PC-9 (cell line): ENCODE measurements around the gene C5. TPM values are rescaled to one million over a fixed set of nuclear protein-coding genes. Genes with fewer than 3 reads are reported as not detected.
"Not testable (repeated sequence)": the region's sequence is repeated elsewhere in the genome, so short reads cannot be mapped to it uniquely, and the experiment has no call there.

Experiments
- Bru-seq: library from RNA; stranded (reverse); fragments of 400-500 nt; gene quantifications from one replicate; lab custom pipeline; 2021; lab: Mats Ljungman, UMichigan
- BruChase-seq, 2 experiments: library from RNA; stranded (reverse); fragments of 400-500 nt; gene quantifications; one replicate each; lab custom pipeline; 2021; lab: Mats Ljungman, UMichigan
- BruUV-seq: library from RNA; stranded (reverse); fragments of 400-500 nt; replicated peaks from 2 replicates; lab custom pipeline; 2021; lab: Mats Ljungman, UMichigan
- CTCF ChIA-PET: fragments of 300-600 bp; sonication (Branson Sonifier 250); formaldehyde crosslinking; loops from one replicate; lab custom pipeline; 2022; ENCODE audit warnings: antibody characterized with exemption; lab: Charles Lee
- POLR2A ChIA-PET: fragments of 300-600 bp; sonication (Branson Sonifier 250); formaldehyde crosslinking; loops from one replicate; lab custom pipeline; 2022; ENCODE audit warnings: antibody characterized with exemption; ENCODE audit not compliant: unreplicated experiment; lab: Charles Lee
- DNase-seq, 2 experiments: peaks; one replicate each; pipeline versions ENCODE4 v3.0.0 to v3.0.0-alpha.2; 2015 to 2022; ENCODE audit warnings: mixed read lengths in 1 of 2
- H2AFZ ChIP-seq: fragments of 200-600 bp; sonication (generic); 2 replicates; pipeline ENCODE4 v1.8.1; 2017; ENCODE audit warnings: antibody characterized with exemption
- H3F3A ChIP-seq: fragments of 200-600 bp; sonication (generic); 2 replicates; pipeline ENCODE4 v1.8.1; 2017; ENCODE audit warnings: antibody characterized with exemption, mild to moderate bottlenecking, low read depth; ENCODE audit not compliant: insufficient read depth
- H3K27ac ChIP-seq: fragments of 200-600 bp; sonication (generic); 2 replicates; pipeline ENCODE4 v1.6.1; 2016; ENCODE audit warnings: mixed run types
- H3K27me3 ChIP-seq: fragments of 200-600 bp; sonication (generic); 2 replicates; pipeline ENCODE4 v1.6.1; 2016; ENCODE audit warnings: low read depth, mixed run types; ENCODE audit not compliant: insufficient read depth
- H3K36me3 ChIP-seq: fragments of 200-600 bp; sonication (generic); 2 replicates; pipeline ENCODE4 v1.6.1; 2016; ENCODE audit warnings: low read depth, mixed run types
- H3K4me1 ChIP-seq: fragments of 200-600 bp; sonication (generic); replicated peaks from 2 replicates; pipeline ENCODE4 v1.6.1; 2016; ENCODE audit warnings: mixed run types; ENCODE audit not compliant: insufficient read depth
- H3K4me2 ChIP-seq: fragments of 200-600 bp; sonication (generic); 2 replicates; pipeline ENCODE4 v1.6.1; 2017; ENCODE audit warnings: mixed run types
- H3K4me3 ChIP-seq: fragments of 200-600 bp; sonication (generic); 2 replicates; pipeline ENCODE4 v1.6.1; 2016; ENCODE audit warnings: mixed run types
- H3K79me2 ChIP-seq: fragments of 200-600 bp; sonication (generic); 2 replicates; pipeline ENCODE4 v1.6.1; 2017; ENCODE audit warnings: low read depth, mixed run types
- H3K9me2 ChIP-seq: fragments of 200-600 bp; sonication (generic); 2 replicates; pipeline ENCODE4 v1.8.1; 2017; ENCODE audit warnings: mild to moderate bottlenecking; ENCODE audit not compliant: insufficient read depth
- H3K9me3 ChIP-seq: fragments of 200-600 bp; sonication (generic); 2 replicates; pipeline ENCODE4 v1.8.1; 2016; ENCODE audit warnings: low read depth; ENCODE audit not compliant: insufficient read depth
- H4K20me1 ChIP-seq: fragments of 200-600 bp; sonication (generic); 2 replicates; pipeline ENCODE4 v1.8.1; 2017; ENCODE audit not compliant: insufficient read depth
- EZH2 ChIP-seq: fragments of 200-600 bp; sonication (generic); IDR thresholded peaks from 2 replicates; pipeline ENCODE4 v1.8.0; 2017; ENCODE audit warnings: antibody characterized with exemption, low read depth
- intact Hi-C: fragments of 100-400 bp; cut with micrococcal nuclease; formaldehyde crosslinking; loops from one replicate; pipeline ENCODE4 v1.10.0; 2022; ENCODE audit not compliant: unreplicated experiment
- long read RNA-seq: library from polyadenylated mRNA; stranded (forward); transcript quantifications from one replicate; pipeline ENCODE4 v2.0.0, GENCODE V29; 2022
- total RNA-seq: library from RNA; stranded (reverse); gene quantifications from 2 replicates; pipeline ENCODE4 v1.2.3, GENCODE V29; 2021
- TF ChIP-seq, protein P1 (sequence below): fragments of 200-600 bp; sonication (generic); conservative IDR thresholded peaks from 2 replicates; pipeline ENCODE4 v1.6.1; 2017; ENCODE audit warnings: mixed run types, antibody characterized with exemption, mild to moderate bottlenecking, moderate library complexity

C5 gene
- total RNA-seq (11.5 and 13.0 TPM in 2 replicates), Bru-seq, nascent RNA (percentile 58 among the genes with signal in this experiment), BruChase-seq, experiment 1, labeled RNA remaining after a 2-hour chase (percentile 57 among the genes with signal in this experiment), BruChase-seq, experiment 2, labeled RNA remaining after a 6-hour chase (percentile 53 among the genes with signal in this experiment)
- long read RNA-seq, partial matches to known transcripts = 1 of 5 reads
- long read RNA-seq, other reads (novel, unspliced or antisense) = 4 of 5 reads

DNA sequence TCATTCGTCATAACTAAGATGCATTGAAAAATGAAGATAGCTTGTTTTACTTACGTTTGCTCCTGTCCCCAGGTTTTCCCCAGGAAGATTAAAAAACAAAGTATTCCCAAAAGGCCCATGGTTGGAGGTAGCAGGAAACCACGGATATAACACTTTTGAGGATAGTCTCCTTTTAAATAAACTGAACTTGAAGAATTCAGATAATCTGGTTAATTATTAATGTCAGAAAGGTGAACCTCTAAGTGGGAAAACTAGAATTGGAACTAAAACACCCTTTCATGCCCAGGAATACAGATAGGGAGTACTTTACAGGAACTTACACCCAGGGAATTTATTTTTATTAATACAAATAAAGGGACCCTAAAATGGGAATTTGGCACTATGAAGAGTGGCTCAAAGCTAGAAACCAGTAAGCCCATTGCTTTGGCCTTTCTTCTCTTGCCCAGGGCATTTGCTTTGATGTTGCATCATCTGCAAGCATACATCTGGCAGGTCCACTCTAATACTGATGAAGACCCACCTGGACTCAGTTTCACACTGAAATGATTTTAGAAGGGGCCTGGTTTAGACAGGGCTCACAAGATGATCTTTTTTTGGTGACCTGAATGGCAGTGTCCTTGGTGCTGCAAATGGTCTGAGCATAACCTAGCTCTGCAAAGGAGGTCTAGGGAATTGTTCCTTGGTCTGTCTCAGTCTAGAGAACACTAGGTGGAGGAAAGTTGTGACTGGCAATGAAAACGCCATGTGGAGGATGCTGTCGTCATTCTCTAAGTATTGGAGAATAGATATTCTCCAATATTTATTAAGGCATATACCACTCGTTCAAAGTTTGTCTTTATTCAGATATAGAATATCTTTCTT is at the start of gene C5:
Gene C5 (minus strand): TSS at position 148 of the 861 bp plus-strand sequence. CDS start 29 bp downstream, at position 119.
- no peaks in the 10 kb centered on the region for H3K36me3 ChIP-seq
- H3K4me1 ChIP-seq = no peaks in the 10 kb centered on the region; the same call in 1 of the 2 replicates
- no peak within 1 kb of the TSS for H3K27ac ChIP-seq
- H3K27me3 ChIP-seq = no peaks in the 10 kb centered on the region
- no peak within 1 kb of the TSS for H2AFZ ChIP-seq
- H3K79me2 ChIP-seq = no peaks in the 10 kb centered on the region
- intact Hi-C loops = no loop called here
- H3K9me3 ChIP-seq = no peaks in the 10 kb centered on the region
- no peaks in the 10 kb centered on the region for H3K9me2 ChIP-seq
- no TSS peak for BruUV-seq
- H3K4me2 ChIP-seq = no peak within 1 kb of the TSS
- H3F3A ChIP-seq = no peaks in the 10 kb centered on the region
- no peaks in the 10 kb centered on the region for H4K20me1 ChIP-seq
- TF ChIP-seq, protein P1, sequence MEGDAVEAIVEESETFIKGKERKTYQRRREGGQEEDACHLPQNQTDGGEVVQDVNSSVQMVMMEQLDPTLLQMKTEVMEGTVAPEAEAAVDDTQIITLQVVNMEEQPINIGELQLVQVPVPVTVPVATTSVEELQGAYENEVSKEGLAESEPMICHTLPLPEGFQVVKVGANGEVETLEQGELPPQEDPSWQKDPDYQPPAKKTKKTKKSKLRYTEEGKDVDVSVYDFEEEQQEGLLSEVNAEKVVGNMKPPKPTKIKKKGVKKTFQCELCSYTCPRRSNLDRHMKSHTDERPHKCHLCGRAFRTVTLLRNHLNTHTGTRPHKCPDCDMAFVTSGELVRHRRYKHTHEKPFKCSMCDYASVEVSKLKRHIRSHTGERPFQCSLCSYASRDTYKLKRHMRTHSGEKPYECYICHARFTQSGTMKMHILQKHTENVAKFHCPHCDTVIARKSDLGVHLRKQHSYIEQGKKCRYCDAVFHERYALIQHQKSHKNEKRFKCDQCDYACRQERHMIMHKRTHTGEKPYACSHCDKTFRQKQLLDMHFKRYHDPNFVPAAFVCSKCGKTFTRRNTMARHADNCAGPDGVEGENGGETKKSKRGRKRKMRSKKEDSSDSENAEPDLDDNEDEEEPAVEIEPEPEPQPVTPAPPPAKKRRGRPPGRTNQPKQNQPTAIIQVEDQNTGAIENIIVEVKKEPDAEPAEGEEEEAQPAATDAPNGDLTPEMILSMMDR = no peak
- no peak for TF ChIP-seq EZH2
- no peak for DNase-seq
- ChIA-PET CTCF (interaction anchor here (0.6 kb wide), 2 partner anchors 239 to 446 kb away, joined by 3 to 4 read pairs; no protein-coding TSS in a partner anchor), POLR2A (no interaction called here)
- no peak within 1 kb of the TSS for H3K4me3 ChIP-seq

DNA sequence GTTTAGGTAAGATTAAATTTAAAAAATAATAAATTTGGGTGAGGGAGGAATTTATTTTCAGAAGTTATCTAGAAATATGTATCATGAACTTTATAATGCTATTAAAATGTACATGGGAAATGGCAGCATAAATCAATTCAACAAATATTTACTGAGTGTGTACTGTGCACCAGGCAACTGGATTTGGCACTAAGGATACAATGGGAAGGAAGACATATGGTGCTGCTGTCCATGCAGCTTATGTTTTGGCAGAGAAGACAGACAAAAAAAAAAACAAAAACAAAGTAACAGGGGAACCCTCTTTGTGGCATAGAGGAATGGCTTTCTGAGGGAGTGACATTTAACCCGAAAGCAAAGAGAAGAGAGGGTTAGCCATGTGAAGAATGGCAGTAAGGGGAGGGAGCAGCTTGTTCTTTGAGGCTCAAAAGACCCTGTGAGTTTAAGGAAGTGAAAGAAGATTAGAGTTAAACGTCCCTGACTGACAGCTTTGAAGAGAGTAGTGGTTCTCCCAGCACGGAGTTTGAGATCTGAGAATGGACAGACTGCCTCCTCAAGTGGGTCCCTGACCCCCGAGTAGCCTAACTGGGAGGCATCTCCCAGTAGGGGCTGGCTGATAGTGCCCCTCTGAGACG is 48.6 kb upstream of the C5 start:
- TF ChIP-seq EZH2 = no peak
- TF ChIP-seq, protein P1 = no peak
- Histone ChIP-seq H3K4me3 (no peak overlapping the region), H3K27ac (no peak overlapping the region), H3K4me1 (no peaks in the 10 kb centered on the region), H2AFZ (no peak overlapping the region), H3K9me2 (no peaks in the 10 kb centered on the region), H3K27me3 (no peaks in the 10 kb centered on the region), H3F3A (no peaks in the 10 kb centered on the region), H3K9me3 (no peaks in the 10 kb centered on the region; the same call in 1 of the 2 replicates), H4K20me1 (no peaks in the 10 kb centered on the region), H3K36me3 (no peaks in the 10 kb centered on the region), H3K4me2 (no peak overlapping the region), H3K79me2 (no peaks in the 10 kb centered on the region)
- BruUV-seq = no TSS peak
- POLR2A ChIA-PET = no interaction called here
- no peak for DNase-seq
- CTCF ChIA-PET = no interaction called here
- intact Hi-C loops = no loop called here

DNA sequence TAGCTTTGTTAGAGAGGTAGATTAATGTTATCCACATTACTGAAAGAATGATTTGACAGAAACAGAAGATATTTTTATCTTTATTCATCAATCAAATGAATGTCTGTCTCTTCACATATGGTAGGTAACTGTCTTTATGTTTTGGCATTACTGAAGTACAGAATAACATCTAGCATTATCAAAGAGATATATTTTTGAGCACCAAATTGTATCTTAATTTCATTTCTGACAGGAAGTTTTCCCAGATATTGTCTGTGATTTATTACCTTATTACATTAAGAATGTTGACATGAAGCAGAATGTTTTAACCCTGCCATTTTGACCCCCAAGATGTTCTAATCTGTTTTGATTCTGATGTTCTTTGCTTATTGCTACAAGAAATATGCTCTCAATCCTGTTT is 45.0 kb upstream of the C5 start:
- DNase-seq = no peak
- Histone ChIP-seq H3K4me3 (no peak overlapping the region), H3K9me2 (no peaks in the 10 kb centered on the region), H2AFZ (no peak overlapping the region), H3K4me2 (no peak overlapping the region), H3K27ac (no peak overlapping the region), H4K20me1 (no peaks in the 10 kb centered on the region), H3K9me3 (no peaks in the 10 kb centered on the region), H3F3A (no peaks in the 10 kb centered on the region), H3K27me3 (no peaks in the 10 kb centered on the region), H3K79me2 (no peaks in the 10 kb centered on the region), H3K4me1 (no peaks in the 10 kb centered on the region), H3K36me3 (no peaks in the 10 kb centered on the region)
- TF ChIP-seq, protein P1 = no peak
- no peak for TF ChIP-seq EZH2
- POLR2A ChIA-PET = interaction anchor here (0.5 kb wide), 1 partner anchor 15 kb away, joined by 4 read pairs; no protein-coding TSS in a partner anchor
- intact Hi-C loops = no loop called here
- CTCF ChIA-PET = no interaction called here
- BruUV-seq = no TSS peak

DNA sequence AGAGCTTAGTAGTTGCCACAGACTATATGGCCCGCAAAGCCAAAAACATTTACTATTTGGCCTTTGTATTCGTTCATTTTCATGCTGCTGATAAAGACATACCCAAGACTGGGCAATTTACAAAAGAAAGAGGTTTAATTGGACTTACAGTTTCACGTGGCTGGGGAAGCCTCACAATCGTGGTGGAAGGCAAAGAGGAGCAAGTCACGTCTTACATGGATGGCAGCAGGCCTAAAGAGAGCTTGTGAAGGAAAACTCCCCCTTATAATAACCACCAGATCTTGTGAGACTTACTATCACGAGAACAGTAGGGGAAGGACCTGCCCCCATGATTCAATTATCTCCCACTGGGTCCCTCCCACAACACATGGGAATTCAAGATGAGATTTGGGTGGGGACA is 40.7 kb upstream of the C5 start:
- H3K4me2 ChIP-seq, DNase-seq, H3K79me2 ChIP-seq, H3K9me3 ChIP-seq, H3K27ac ChIP-seq, H3K4me1 ChIP-seq, BruUV-seq, POLR2A ChIA-PET, H3K9me2 ChIP-seq, H4K20me1 ChIP-seq, H3K4me3 ChIP-seq, H3K36me3 ChIP-seq, H3F3A ChIP-seq, H3K27me3 ChIP-seq, intact Hi-C loops, H2AFZ ChIP-seq: not testable (repeated sequence)
- CTCF ChIA-PET = interaction anchor here (0.6 kb wide), 1 partner anchor 108 kb away, joined by 3 read pairs; no protein-coding TSS in a partner anchor
